ENCODE measurements around the gene NPC2.
A peak's percentile ranks its signal among the peaks of the same experiment; 100 is the strongest.

The NPC2 gene

GRCh38 chr14:74501135-74501614 is 8.1 kb upstream of the NPC2 start:
- Histone ChIP-seq H3K27me3 (replicated peaks) (no peaks in the 10 kb centered on the region), H3K4me3 (ENCODE audit: low read depth, low read length) (no peak overlapping the region), H3K27ac (no peak overlapping the region), H3K36me3 (replicated peaks) (peaks cover 17% of the 10 kb centered on the region)
- peak; percentile 94 for TF ChIP-seq CTCF (IDR thresholded peaks at IDR 0.05; ENCODE audit: low read depth, low read length, missing control alignments)
- peak; percentile 59 for DNase-seq
- in situ Hi-C loops (cut with HindIII; ENCODE audit: low pct_ligation_motif_present, low sequenced_read_pairs), result no loop called here

- in situ Hi-C loops (cut with HindIII; ENCODE audit: low pct_ligation_motif_present, low sequenced_read_pairs), result no loop called here
- no peaks in the 10 kb centered on the region for H3K27me3 ChIP-seq (replicated peaks)
- TF ChIP-seq CTCF (IDR thresholded peaks at IDR 0.05; ENCODE audit: low read depth, low read length, missing control alignments), result no peak
- peaks cover 17% of the 10 kb centered on the region for H3K36me3 ChIP-seq (replicated peaks)
- H3K4me3 ChIP-seq (ENCODE audit: low read depth, low read length), result no peak overlapping the region
- DNase-seq, result no peak
- H3K27ac ChIP-seq, result no peak overlapping the region
Observed at GRCh38 chr14:74500417-74501134, 7.5 kb upstream of the NPC2 start.

GRCh38 chr14:74495356-74495755 is 2.3 kb upstream of the NPC2 start:
- no peak for DNase-seq
- peaks cover 2% of the 10 kb centered on the region for H3K36me3 ChIP-seq (replicated peaks)
- no peak for TF ChIP-seq CTCF (IDR thresholded peaks at IDR 0.05; ENCODE audit: low read depth, low read length, missing control alignments)
- no peak overlapping the region for H3K4me3 ChIP-seq (ENCODE audit: low read depth, low read length)
- H3K27me3 ChIP-seq (replicated peaks), result no peaks in the 10 kb centered on the region
- in situ Hi-C loops (cut with HindIII; ENCODE audit: low pct_ligation_motif_present, low sequenced_read_pairs), result no loop called here
- H3K27ac ChIP-seq, result no peak overlapping the region

GRCh38 chr14:74493343-74494261 is 497 bp upstream of the NPC2 start, which contains the start of gene ISCA2:
Gene ISCA2, plus strand, starts transcription at chr14:74493765. Its CDS starts 10 bp downstream, at chr14:74493775.
- peak; percentile 99 for DNase-seq
- Histone ChIP-seq H3K4me3 (ENCODE audit: low read depth, low read length) (peak within 1 kb of the TSS; percentile 98), H3K36me3 (replicated peaks) (no peaks in the 10 kb centered on the region), H3K27ac (peak within 1 kb of the TSS; percentile 83), H3K27me3 (replicated peaks) (no peaks in the 10 kb centered on the region)
- TF ChIP-seq CTCF (IDR thresholded peaks at IDR 0.05; ENCODE audit: low read depth, low read length, missing control alignments), result no peak
- in situ Hi-C loops (cut with HindIII; ENCODE audit: low pct_ligation_motif_present, low sequenced_read_pairs), result no loop called here

GRCh38 chr14:74491956-74492775 is 939 bp downstream of the NPC2 start:
- H3K36me3 ChIP-seq (replicated peaks), result no peaks in the 10 kb centered on the region
- H3K27me3 ChIP-seq (replicated peaks), result no peaks in the 10 kb centered on the region
- TF ChIP-seq CTCF (IDR thresholded peaks at IDR 0.05; ENCODE audit: low read depth, low read length, missing control alignments), result peak; percentile 42
- DNase-seq, result no peak
- in situ Hi-C loops (cut with HindIII; ENCODE audit: low pct_ligation_motif_present, low sequenced_read_pairs), result no loop called here
- H3K4me3 ChIP-seq (ENCODE audit: low read depth, low read length), result peak overlapping the region; percentile 90
- no peak overlapping the region for H3K27ac ChIP-seq

Measured in brain microvascular endothelial cell (primary cell).